CD4-positive, alpha-beta T cell treated with Interleukin-10 for 1 hour (primary cell): ENCODE data around the gene LRP3.
"Not testable (repeated sequence)": the region's sequence is repeated elsewhere in the genome, so short reads cannot be mapped to it uniquely, and the experiment has no call there.

Experiments used
- DNase-seq: peaks from one replicate; pipeline ENCODE4 v3.0.0-alpha.2; 2020

The LRP3 gene

DNA sequence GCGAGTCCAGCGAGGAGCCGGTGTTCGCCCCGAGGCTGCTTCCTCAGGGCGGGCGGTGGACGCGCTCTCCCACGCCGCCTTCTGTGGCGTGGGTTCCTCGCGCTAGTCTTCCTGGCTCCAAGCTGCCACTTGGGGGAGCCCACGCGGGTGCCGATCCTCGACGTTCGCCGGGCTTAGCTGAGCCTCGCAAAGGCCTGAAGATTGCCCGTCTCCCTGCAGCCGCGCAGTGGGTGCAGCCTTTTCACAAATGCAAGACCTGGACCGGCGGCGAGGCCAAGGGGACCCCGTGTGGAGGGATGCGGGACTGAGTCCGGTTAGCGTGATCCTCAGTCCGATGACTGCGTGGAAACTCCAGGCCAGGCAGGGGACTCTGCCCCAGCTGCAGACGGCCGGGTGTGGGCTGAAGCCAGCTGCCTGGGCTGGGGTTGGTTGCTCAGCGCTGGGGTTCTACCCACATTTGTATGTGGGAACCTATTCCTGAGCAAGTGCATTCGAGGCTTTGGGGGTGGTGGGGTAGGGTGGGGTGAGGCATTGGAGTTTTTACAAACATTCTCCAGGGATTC, 16.6 kb upstream of the LRP3 start:
- DNase-seq = peak; percentile 87

DNA sequence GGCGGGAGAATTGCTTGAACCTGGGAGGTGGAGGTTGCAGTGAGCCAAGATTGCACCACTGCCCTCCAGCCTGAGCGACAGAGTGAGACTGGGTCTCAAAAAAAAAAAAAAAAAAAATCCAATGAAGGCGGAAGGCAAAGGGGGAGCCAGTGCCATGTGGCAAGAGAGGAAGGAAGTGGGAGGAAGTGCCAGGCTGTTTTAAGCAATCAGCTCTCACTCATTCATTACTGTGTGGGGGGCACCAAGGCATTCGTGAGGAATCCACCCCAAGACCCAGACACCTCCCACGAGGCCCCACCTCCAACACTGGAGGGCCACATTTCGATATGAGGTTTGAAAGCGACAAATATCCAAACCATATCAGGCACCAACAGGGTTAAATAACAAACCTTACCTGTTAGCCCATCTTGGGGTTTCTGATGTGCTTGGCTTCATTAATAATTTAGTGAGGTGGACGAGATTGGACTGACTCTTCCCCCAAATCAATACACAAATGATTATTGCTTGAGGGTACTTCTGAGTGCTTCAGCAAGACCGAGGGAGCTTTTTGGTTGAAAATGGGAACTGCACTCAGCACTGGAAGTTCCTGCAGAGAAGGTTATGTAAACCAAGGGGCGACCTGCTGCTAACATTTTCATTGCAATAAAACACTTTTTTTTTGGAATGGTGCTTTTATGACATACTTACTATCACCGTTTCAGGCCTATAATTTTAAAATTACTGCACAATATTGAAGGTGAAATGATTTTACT, 7.5 kb upstream of the LRP3 start:
- DNase-seq = no peak

DNA sequence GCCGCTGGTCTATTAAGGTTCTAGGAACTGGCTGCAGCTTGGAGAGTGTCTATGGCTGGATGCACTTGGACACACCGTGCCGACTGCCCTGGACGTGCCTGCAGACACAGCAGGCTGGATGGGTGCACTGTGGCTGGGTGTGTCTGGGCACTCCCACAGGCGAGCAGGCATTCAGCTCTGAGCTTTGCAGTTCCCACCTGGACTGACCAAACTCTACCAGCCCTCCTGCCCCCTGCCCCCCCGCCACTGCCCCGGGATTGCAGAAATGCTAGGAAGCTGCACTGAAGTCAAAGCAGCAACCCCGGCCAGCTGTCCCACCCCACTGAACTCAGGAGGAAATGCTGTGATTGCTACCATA, 7.0 kb upstream of the LRP3 start:
- DNase-seq = no peak

DNA sequence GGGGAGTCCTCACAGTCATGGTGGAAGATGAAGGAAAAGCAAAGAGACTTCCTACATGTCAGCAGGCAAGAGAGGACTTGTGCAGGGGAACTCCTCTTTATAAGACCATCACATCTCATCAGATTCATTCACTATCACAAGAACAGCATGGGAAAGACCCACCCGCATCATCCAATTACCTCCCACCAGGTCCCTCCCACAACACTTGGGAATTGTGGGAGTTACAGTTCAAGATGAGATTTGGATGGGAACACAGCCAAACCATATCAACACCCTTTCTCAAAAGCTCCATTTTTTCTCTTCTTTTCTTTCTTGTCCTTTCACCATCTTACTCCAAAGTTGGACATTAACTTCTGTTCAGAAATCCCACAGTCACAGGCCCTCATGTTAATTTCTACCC, 4.7 kb upstream of the LRP3 start:
- DNase-seq = no peak

DNA sequence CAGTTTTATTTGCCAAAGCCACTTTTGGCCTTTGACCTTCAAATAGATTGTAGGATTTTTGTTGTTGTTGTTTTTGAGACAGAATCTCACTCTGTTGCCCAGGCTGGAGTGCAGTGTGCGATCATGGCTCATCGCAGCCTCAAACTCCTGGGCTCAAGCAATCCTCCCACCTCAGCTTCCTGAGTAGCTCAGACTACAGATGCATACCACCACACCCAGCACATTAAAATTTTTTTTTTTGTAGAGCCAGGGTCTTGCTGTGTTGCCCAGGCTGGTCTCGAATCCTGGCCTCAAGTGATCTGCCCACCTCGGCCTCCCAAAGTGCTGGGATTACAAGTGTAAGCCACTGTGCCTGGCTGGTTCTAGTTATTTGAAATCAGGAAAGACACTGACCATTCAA, 3.0 kb upstream of the LRP3 start:
- not testable (repeated sequence) for DNase-seq

DNA sequence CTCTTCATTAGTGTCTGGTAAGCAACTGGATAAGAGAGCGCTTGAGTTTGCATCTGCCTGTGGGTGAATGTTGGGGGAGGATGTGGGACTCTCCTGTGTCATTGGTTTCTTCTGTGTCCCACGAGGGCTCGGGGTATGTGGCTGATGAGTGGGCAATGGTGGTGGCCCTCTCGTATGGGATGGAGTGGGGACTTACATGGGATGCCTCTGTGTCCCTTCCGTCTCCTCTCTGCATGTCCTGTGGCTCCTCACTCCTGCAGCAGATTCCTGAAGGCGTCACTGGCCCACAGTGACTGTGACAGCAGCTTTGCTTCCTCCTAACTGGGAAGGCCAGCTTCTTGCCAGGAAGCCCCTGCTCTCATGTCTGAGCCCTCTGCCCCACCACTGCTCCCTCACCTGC, 2.6 kb upstream of the LRP3 start:
- DNase-seq = no peak

DNA sequence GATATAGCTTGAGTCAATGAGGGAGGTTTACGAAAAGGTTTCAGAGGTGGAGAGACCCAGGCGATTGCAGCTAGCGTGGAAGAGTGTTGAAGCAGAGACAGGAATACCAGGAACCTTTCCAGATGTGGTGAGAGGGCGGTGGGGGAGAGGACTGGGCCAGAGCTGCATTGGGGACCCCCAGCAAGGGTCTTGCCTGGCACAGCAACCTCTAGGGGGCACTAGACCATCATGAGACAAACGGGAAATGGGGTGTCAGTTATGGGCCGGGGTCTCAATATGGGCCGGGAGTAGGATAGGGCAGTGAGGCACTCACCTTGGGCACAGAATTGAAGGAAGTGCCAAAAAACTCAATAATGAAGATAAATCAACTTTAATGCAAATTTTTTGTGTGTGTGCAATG, 2.1 kb upstream of the LRP3 start:
- DNase-seq = no peak

DNA sequence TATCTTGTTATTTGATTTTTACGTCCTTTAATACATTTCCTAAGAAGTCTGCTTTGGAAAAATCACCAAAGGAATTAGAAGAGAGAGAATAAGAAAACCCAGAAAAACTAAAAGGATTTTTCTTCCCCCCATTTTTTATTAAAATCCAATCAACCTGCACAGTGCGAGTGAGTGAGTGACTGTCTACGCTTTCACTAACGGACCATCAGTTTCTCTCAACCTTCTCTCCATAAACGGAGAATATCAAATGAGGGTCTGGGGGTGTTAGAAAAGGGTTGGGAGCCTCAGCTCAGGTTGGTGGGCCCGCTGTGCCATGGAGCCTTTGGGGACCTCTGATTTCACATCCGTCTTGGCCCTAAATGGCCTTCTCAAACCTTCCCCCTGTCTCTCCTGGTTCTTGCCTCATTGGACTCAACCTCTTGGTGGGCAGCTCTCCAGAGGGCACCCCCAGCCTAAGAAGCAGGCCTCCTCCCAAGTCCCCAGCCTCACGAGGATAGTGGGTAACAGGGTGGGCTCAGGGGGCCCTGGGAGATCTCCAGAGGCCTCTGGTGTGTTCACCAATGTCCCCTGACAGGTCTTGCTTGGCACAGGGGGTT, 763 bp upstream of the LRP3 start:
- DNase-seq = no peak

DNA sequence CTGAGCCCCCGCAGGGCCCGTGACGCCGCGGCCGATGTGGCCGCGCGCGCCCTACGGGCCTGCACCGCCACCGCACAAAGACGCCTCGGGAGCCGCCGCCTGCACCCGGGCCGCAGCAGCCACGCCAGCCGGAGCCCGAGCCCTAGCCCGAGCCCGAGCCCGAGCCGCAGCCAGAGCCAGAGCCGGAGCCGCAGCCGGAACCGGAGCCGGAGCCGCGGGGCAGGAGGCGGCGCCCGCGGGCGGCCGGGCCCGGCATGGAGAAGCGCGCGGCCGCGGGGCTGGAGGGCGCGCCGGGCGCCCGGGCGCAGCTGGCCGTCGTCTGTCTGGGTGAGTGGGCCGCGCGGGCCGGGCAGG, 379 bp downstream of the LRP3 start:
- DNase-seq = no peak

DNA sequence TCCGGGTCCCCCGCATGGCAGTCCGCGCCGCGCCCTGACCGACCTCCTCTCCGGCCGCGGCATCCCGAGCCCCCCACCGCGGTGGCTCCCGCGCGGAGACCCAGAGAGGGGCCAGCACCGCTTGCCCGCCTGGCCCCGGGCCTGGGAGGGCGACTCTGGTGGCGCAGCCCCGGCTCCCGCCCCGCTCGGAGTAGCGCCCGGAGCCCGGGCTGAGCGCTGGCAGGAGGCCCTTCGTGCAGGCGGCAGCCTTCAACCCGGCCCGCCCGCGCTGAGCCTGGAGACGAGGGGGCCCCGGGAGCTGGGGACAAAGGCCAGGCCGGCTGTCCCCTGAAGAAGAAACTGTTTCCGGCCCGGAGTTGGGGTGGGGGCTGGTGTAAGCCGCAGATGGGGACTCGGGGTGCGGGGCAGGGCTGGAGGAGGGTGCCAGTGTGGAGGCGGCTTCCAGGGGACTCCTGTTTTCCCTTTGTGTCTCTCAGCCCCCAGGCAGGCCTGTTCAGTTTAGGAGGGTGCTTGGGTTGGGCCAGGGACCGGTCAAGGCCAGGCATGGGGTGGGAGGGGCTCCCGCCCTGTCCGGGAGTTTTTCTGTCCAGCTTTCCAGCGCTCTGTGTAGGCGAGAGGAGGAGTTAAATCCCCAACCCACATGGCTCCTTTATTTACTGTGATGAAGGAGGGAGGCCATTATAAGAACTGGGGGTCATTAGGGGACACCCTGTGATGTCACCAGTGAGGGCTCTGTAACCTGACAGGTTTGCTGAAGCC, 935 bp downstream of the LRP3 start:
- DNase-seq = no peak

DNA sequence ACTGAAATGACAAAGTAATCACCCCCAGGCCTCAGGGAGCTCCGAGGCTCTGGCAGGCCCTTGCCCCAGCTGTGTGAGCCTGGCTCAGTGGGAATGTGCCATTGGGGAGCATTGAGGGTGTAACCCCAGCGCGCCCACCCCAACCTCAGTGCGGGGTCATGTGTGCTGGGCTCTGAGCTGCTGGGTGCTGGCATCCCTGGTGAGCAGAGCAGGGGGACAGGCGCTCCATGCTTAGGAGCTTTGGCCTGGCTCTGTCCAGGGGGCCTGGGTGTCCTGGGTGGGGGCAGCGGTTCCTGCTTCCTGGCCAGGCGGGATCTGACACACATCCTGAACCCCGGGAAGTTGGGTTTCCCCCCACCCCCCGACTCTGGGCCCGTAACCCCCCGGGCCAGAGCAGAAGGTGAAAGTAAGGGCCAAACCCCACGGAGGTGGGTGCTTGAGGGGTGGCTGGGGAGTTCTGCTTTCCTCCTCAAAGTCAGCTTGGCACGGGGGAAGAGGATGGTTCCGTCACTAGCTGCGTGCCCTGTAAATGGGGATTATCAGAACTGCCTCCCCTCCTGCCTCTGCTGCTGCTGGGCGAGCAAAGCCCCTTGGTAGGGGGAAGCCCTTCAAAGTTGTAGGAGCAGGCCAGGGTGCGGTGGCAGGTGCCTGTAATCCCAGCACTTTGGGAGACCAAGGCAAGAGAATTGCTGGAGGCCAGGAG, 1.7 kb downstream of the LRP3 start:
- DNase-seq = no peak

DNA sequence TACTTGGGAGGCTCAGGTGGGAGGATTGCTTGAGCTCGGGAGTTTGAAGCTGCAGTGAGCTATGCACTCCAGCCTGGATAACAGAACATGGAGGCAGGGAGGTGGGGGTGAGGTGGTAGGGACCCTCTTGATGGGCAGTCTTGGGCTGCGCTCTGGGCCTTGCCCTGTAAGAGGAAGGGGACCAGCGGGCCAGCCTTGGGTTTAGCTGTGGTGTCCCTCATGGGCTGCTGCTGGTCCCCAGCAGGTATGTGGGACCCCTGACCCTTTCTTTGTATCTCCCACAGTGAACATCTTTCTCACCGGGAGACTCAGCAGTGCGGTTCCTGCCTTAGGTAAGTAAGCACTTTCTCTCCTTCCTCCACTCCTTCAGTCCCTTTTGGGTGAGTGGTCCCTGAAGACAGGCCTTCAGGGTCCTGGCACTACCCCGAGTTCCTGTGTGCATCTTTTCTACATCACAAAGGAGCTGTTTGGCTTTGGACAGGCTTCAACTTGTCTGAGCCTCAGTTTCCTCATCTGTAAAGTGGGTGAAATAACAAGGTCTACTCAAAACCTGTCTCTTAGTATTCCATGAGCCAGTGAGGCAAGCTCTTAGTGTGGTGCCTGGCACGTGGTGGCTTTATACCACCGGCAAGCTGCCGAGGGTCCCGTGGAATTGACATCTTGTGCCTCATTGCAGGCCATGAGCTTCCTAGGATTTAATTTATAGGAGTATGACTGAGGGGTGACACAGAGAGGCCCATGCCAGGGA, 2.5 kb downstream of the LRP3 start:
- no peak for DNase-seq

DNA sequence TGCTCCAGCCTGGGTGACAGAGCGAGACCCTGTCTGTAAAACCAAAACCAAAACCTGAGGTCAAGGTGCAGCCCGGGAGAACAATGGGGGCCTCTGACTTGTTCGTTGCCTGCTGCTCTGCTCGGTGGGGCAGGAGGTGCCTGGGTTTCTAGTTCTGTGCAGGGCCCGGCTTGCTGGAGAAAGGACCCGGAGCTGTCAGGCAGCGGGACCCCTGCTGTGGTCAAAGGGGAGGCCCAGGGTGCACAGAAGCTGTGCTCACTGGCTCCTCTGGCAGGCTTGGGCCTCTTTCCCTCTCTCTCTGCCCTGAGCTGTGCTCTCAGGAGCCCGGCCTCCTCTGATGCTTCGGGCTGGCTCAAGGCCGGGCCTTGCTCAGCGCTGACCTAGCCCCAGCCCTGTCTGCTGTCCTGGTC, 3.5 kb downstream of the LRP3 start:
- no peak for DNase-seq

DNA sequence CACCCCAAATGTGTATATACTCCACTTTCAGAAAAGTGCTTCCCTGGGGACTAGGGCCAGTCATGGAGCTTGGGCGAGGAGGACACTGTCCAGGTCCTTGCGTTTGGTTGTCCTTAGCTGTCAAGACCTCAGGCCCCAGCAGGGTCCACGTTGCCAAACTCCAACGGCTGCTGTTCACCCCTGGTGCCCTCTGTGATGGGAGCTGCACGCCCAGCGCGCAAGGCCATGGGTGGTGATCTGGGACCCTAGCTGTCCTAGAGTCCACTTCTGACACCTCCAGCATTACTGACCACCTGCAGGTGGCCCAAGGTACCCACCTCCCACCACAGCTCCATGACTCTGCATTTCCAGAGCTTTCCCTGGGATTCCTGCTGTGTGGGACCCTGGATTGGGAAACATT, 4.0 kb downstream of the LRP3 start:
- DNase-seq = no peak

DNA sequence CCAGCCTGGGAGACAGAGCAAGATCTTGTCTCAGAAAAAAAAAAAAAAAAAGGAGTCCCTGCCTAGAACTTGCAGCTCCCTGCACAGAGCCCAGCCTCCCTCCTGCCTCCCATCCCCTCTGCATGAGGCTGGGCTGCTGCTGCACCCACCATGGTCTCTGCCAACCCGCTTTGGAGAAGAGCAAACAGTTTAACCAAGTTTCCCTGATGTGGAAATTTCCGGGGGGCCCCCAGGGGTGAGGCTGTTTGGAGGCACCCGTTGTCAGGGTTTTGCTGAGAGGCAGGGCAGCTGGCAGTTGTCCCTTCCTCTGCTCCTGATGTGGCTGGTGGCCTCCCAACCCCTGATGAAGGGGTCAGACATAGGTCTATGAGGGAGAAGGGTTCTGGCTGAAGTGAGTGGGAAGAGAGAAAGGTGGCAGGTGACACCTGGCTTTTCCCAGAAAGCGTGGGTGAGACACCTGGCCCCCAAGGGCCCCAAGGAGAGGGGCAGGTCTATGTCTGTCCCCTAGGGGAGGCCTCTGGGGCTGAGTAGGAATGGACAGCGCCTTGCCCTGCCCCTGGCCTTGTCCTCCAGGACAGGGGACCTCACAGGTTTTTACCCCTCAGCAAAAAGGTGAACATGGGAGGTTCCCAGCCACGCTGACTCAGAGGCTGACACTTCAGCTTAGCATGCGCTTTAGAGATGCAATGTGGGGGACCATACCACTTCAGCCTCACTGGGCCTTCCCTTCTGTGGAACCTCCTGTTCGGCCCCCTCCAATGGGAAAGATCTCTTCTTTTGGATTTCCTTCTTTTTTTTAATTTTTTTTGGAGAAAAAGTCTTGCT, 5.5 kb downstream of the LRP3 start:
- no peak for DNase-seq

DNA sequence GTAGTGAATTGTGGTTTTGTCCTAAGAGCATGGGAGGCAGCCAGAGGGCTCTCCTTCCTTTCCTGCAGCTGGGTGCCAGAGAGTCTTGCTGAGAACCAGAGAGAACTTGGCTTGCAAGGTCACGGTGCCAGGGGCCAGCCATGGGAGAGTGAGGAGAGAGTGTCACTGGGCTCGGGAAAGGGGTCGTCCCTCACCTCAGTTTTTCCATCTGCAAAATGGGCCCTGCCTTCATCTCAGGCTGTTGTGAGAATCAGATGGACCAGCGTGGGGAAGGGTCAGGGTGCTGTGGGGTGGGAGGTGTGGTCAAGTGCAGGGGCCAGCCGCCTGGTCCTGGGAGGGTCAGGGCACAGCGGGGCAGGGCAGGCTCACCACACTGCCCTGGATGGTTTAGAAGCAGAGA, 7.3 kb downstream of the LRP3 start:
- DNase-seq = no peak

DNA sequence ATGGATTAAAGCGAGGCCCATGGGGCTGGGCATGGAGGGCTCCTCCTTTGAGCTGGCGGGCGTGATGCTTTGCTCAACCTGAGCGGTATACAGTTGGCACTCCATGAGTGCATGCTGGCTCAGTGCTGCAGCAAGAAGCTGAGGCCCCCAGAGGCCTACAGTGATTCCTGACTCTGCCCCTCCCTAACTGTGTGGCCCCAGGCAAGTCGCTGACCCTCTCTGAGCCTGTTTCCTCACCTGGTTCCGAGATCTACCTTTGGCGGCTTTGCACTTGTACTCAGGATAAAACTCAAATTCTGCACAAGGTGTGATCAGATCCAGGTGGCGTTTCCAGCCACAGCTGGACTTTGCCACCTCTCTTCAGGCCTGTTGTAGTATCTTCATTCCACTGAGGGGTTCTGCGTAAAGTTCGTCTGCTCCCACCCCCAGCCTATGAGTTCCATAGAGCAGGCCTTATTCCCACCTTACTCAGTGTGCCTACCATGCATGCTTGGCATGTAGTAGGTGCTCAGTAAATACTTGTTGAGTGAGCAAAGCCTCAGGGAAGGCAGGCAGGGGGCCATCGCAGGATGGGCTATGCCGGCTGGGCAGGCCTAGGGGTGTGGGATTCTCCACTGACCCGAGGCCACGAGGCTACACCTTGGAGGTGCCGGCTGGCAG, 7.9 kb downstream of the LRP3 start:
- no peak for DNase-seq

DNA sequence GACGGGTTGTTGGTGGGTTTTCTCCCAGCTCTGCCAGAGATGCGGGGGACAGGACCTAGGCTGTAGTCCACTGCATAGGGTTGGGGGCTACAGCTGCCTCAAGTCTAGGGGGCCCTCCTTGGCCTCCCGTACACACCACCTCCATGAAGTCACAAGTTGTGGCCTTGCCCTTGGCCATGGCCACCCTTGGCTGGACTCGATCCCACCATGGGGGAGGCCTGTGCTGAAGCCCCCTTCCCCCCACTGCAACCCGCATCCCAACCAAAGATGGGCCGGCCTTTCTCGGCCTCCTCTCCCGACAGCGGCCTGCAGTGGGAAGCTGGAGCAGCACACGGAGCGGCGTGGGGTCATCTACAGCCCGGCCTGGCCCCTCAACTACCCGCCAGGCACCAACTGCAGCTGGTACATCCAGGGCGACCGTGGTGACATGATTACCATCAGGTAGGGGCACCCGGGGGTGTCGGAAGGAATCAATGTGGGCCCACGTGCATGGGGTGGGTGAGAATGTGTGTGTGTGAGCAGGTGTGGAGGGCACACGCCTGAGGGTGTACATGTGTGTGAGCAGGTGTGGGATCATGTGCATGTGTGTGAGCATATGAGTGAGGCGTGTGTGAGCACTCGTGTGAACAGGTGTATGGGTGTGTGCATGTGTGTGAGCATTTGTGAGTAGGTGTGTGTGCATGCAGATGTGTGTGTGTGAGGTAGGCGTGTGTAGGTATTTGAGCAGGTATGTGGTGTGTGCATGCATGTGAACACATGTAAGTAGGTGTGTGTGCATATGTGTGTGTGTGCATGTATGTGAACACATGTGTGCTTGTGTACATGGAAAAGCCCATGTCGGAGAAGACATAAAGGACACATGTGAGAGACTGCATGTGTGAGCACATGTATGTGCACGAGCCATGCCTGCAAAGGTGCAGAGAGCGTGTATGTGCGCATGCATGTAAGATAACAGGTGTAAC, 8.7 kb downstream of the LRP3 start:
- no peak for DNase-seq

DNA sequence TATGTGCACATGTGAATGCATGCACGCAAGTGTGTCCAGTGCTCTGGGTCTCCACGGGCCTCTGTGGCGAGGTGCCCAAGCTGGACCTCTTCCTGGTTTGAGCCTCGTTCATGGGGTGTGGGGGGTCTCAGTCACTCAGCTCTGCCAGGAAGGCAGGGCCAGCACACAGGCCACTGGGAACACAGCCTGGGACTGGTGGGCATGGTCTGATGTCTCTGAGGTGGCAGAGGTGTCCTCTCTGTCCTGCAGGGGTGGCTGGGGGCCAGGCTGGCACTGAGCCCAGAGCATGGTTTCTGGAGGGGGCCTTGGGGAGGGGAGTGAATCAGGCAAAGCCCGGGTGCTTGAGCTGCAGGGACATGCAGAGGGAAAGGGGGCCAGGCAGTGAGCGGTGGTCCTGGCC, 9.4 kb downstream of the LRP3 start:
- no peak for DNase-seq
